Type B pancreatic cell (in vitro differentiated cells): Measurements from ENCODE around the gene GRAMD4. TPM values are rescaled to one million over a fixed set of nuclear protein-coding genes. Genes with fewer than 3 reads are reported as not detected.
A peak's percentile ranks its signal among the peaks of the same experiment; 100 is the strongest.

ENCODE experiments used
- DNase-seq: peaks from one replicate; pipeline ENCODE4 v3.0.0; 2021; ENCODE audit warnings: mixed read lengths; ENCODE audit not compliant: unreplicated experiment; ENCODE audit errors: extremely low spot score
- H3K27ac Mint-ChIP-seq: 2 replicates; pipeline ENCODE4 v1.8.0; 2021; ENCODE audit warnings: mild to moderate bottlenecking, mixed read lengths
- H3K27me3 Mint-ChIP-seq: 2 replicates; pipeline ENCODE4 v1.8.0; 2021; ENCODE audit warnings: mixed read lengths
- H3K36me3 Mint-ChIP-seq: 2 replicates; pipeline ENCODE4 v1.8.0; 2021; ENCODE audit warnings: mixed read lengths
- H3K4me1 Mint-ChIP-seq: one replicate; pipeline ENCODE4 v1.8.0; 2021; ENCODE audit warnings: mixed read lengths; ENCODE audit not compliant: unreplicated experiment
- H3K4me3 Mint-ChIP-seq: 2 replicates; pipeline ENCODE4 v1.8.0; 2021; ENCODE audit warnings: mild to moderate bottlenecking, mixed read lengths
- H3K9me3 Mint-ChIP-seq: 2 replicates; pipeline ENCODE4 v1.8.0; 2021; ENCODE audit warnings: mixed read lengths
- CTCF ChIP-seq: fragments of 200-600 bp; sonication (generic); conservative IDR thresholded peaks from 2 replicates; pipeline ENCODE4 v1.5.0; 2021; ENCODE audit warnings: antibody characterized with exemption, mild to moderate bottlenecking
- long read RNA-seq: library from polyadenylated mRNA; unstranded; transcript quantifications from one replicate; pipeline ENCODE4 v2.0.0, GENCODE V29; 2020
- total RNA-seq: library from RNA; stranded (reverse); gene quantifications from 2 replicates; pipeline ENCODE4 v1.2.1, GENCODE V29; 2021; ENCODE audit warnings: low replicate concordance

GRAMD4 gene
- 56.4 and 80.9 TPM in 2 replicates for total RNA-seq
- long read RNA-seq: 0 reads

- Mint-ChIP-seq H3K27ac (peak within 1 kb of the TSS; percentile 50), H3K9me3 (no peaks in the 10 kb centered on the region), H3K27me3 (no peaks in the 10 kb centered on the region), H3K4me1 (peaks cover 8% of the 10 kb centered on the region), H3K4me3 (peak within 1 kb of the TSS; percentile 45), H3K36me3 (no peaks in the 10 kb centered on the region)
- TF ChIP-seq CTCF: no peak
- no peak for DNase-seq
Measured at GRCh38 chr22:46619830-46620501, at the start of gene GRAMD4. TSS of gene GRAMD4 (plus strand) at chr22:46620386. CDS start at chr22:46626800, 6,414 bp downstream.

- no peaks in the 10 kb centered on the region for H3K36me3 Mint-ChIP-seq
- H3K27ac Mint-ChIP-seq: no peak overlapping the region
- no peak for DNase-seq
- peaks cover 5% of the 10 kb centered on the region for H3K27me3 Mint-ChIP-seq
- H3K9me3 Mint-ChIP-seq: peaks cover 5% of the 10 kb centered on the region
- TF ChIP-seq CTCF: no peak
- peaks cover 12% of the 10 kb centered on the region for H3K4me1 Mint-ChIP-seq
- no peak overlapping the region for H3K4me3 Mint-ChIP-seq
Measured at GRCh38 chr22:46571642-46572250, 48.4 kb upstream of the GRAMD4 start.

GRCh38 chr22:46572911-46573780 is 47.0 kb upstream of the GRAMD4 start:
- H3K27ac Mint-ChIP-seq: no peak overlapping the region
- DNase-seq: no peak

GRCh38 chr22:46573781-46574437 is 46.3 kb upstream of the GRAMD4 start:
- H3K27me3 Mint-ChIP-seq: peaks cover 5% of the 10 kb centered on the region
- peak overlapping the region; percentile 41 for H3K27ac Mint-ChIP-seq
- DNase-seq: no peak
- TF ChIP-seq CTCF: no peak
- H3K4me3 Mint-ChIP-seq: peak overlapping the region; percentile 36
- H3K36me3 Mint-ChIP-seq: no peaks in the 10 kb centered on the region
- H3K4me1 Mint-ChIP-seq: peaks cover 16% of the 10 kb centered on the region
- H3K9me3 Mint-ChIP-seq: peaks cover 5% of the 10 kb centered on the region

More at GRCh38 chr22:46572911-46573780, 47.0 kb upstream of the GRAMD4 start:
- TF ChIP-seq CTCF: no peak
- Mint-ChIP-seq H3K36me3 (no peaks in the 10 kb centered on the region), H3K9me3 (peaks cover 5% of the 10 kb centered on the region), H3K4me1 (peaks cover 12% of the 10 kb centered on the region), H3K4me3 (no peak overlapping the region), H3K27me3 (peaks cover 5% of the 10 kb centered on the region)

- no peak for DNase-seq
- peak overlapping the region; percentile 97 for H3K27ac Mint-ChIP-seq
- H3K9me3 Mint-ChIP-seq: peaks cover 5% of the 10 kb centered on the region
- peaks cover 22% of the 10 kb centered on the region for H3K4me1 Mint-ChIP-seq
- TF ChIP-seq CTCF: no peak
- no peaks in the 10 kb centered on the region for H3K36me3 Mint-ChIP-seq
- peaks cover 5% of the 10 kb centered on the region for H3K27me3 Mint-ChIP-seq
- peak overlapping the region; percentile 84 for H3K4me3 Mint-ChIP-seq
Measured at GRCh38 chr22:46574438-46574992, 45.7 kb upstream of the GRAMD4 start.
